Measurements from ENCODE around the gene GRM7. TPM values are rescaled to one million over a fixed set of nuclear protein-coding genes. Genes with fewer than 3 reads are reported as not detected.

Gene GRM7
- total and polyA plus RNA-seq, 2 donors: 0.14 to 1.7 TPM

DNA sequence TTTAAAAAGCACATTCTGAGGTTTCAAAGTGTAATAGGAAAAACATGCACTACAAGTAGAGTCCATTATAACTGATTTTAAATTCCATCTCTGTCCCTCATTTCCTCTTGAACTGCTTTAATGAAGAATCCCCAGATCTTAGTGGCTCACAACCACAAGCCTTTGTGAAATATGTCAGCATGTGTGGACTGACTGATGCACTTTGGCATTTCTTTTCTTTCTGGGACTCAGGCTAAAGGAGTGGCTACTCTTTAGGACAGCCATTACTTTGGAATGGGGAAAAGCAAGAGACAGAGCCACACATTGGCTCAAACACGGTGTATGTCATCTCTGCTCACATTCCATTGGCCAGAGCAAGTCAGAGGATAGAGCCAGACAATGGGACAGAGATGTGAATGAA lies 139.6 kb downstream of the GRM7 start:
- Histone ChIP-seq H3K27ac (ENCODE audit: low read depth in 1 of 2, low read length in 1 of 2) (no peak overlapping the region), H3K9me3 (ENCODE audit: control insufficient read depth in 2 of 2, insufficient read depth in 1 of 2, low read length in 1 of 2) (peaks cover 0 to 4% of the 10 kb centered on the region in 2 donors), H3K4me1 (ENCODE audit: control insufficient read depth in 2 of 2, insufficient read depth in 2 of 2, low read length in 2 of 2) (no peaks in the 10 kb centered on the region), H3K27me3 (ENCODE audit: control insufficient read depth in 2 of 2, insufficient read depth in 1 of 2, low read length in 1 of 2) (no peaks in the 10 kb centered on the region), H3K4me3 (ENCODE audit: low read length in 2 of 2) (no peak overlapping the region), H3K36me3 (ENCODE audit: control insufficient read depth in 2 of 2, insufficient read depth in 2 of 2, low read length in 1 of 2) (no peaks in the 10 kb centered on the region)
- WGBS: 80% methylated on average over 1 of the region's 1 CpG
- no peak for DNase-seq (ENCODE audit: low read depth in 6 of 9, low spot score in 9 of 9)

DNA sequence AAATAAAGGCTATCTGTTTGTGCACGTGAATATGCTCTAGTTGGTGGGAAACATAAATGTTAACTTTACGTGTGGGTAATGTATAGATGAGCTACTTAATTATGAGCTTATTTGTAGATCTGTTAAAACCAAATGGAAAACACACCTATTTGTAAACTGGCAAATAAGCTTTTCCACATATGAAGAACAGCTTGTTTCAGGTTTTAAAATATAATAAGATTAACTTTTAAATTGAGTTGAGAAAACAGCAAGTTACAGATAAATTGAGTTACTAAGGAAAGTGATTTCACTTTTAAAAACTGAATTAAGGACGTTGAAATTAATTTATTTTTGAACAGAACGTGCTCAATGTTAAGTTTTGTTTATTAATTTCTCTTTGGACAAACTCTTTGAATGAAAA lies 140.5 kb downstream of the GRM7 start:
- Histone ChIP-seq H3K27me3 (ENCODE audit: control insufficient read depth in 2 of 2, insufficient read depth in 1 of 2, low read length in 1 of 2) (no peaks in the 10 kb centered on the region), H3K27ac (ENCODE audit: low read depth in 1 of 2, low read length in 1 of 2) (no peak overlapping the region), H3K9me3 (ENCODE audit: control insufficient read depth in 2 of 2, insufficient read depth in 1 of 2, low read length in 1 of 2) (peaks cover 0 to 4% of the 10 kb centered on the region in 2 donors), H3K4me3 (ENCODE audit: low read length in 2 of 2) (no peak overlapping the region), H3K36me3 (ENCODE audit: control insufficient read depth in 2 of 2, insufficient read depth in 2 of 2, low read length in 1 of 2) (no peaks in the 10 kb centered on the region), H3K4me1 (ENCODE audit: control insufficient read depth in 2 of 2, insufficient read depth in 2 of 2, low read length in 2 of 2) (no peaks in the 10 kb centered on the region)
- 92% methylated on average over 4 of the region's 4 CpGs for WGBS
- no peak for DNase-seq (ENCODE audit: low read depth in 6 of 9, low spot score in 9 of 9)

DNA sequence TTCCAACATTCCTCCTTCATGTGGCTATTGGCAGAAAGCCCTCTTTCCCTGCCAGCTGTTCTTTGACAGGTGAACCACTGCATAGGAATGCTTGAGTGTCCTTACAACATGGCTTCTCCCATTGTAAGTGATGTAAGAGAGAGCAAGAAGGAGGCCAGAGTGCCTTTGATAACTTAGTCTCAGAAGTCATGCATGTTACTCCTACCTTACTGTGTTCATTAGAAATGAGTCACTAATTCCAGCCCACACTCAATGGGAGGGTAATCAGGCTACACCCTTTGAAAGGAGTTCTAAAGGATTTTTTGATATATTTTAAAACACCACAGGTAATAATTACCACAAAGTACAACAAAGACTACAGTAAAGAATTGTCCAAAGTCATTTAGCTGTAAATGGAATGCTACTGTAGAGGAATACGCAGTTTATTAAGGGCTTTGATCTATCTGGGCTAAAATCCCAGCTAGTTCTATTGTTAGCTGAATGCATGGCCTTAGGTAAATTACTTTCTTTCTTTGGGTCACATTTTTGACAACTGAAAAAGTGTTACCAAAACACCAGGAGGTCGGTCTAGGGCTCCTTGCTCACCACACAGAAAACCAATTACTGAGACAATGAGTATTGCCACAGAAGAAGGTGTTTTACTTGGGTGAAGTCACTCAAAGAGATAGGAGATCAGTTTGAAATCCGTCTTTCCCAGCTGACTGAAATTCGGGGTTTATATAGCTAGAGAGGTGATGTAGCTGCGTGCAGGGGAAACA lies 154.9 kb downstream of the GRM7 start:
- Histone ChIP-seq H3K9me3 (ENCODE audit: control insufficient read depth in 2 of 2, insufficient read depth in 1 of 2, low read length in 1 of 2) (no peaks in the 10 kb centered on the region), H3K27ac (ENCODE audit: low read depth in 1 of 2, low read length in 1 of 2) (no peak overlapping the region), H3K4me3 (ENCODE audit: low read length in 2 of 2) (no peak overlapping the region), H3K4me1 (ENCODE audit: control insufficient read depth in 2 of 2, insufficient read depth in 2 of 2, low read length in 2 of 2) (no peaks in the 10 kb centered on the region), H3K27me3 (ENCODE audit: control insufficient read depth in 2 of 2, insufficient read depth in 1 of 2, low read length in 1 of 2) (no peaks in the 10 kb centered on the region), H3K36me3 (ENCODE audit: control insufficient read depth in 2 of 2, insufficient read depth in 2 of 2, low read length in 1 of 2) (no peaks in the 10 kb centered on the region)
- 90% methylated on average over 5 of the region's 5 CpGs for WGBS
- no peak for DNase-seq (ENCODE audit: low read depth in 6 of 9, low spot score in 9 of 9)

- no peak for DNase-seq (ENCODE audit: low read depth in 6 of 9, low spot score in 9 of 9)
- H3K4me3 ChIP-seq (ENCODE audit: low read length in 2 of 2): no peak overlapping the region
- H3K9me3 ChIP-seq (ENCODE audit: control insufficient read depth in 2 of 2, insufficient read depth in 1 of 2, low read length in 1 of 2): no peaks in the 10 kb centered on the region
- H3K27ac ChIP-seq (ENCODE audit: low read depth in 1 of 2, low read length in 1 of 2): no peak overlapping the region
- no peaks in the 10 kb centered on the region for H3K4me1 ChIP-seq (ENCODE audit: control insufficient read depth in 2 of 2, insufficient read depth in 2 of 2, low read length in 2 of 2)
- H3K36me3 ChIP-seq (ENCODE audit: control insufficient read depth in 2 of 2, insufficient read depth in 2 of 2, low read length in 1 of 2): no peaks in the 10 kb centered on the region
- 55% methylated on average over 3 of the region's 3 CpGs for WGBS
- no peaks in the 10 kb centered on the region for H3K27me3 ChIP-seq (ENCODE audit: control insufficient read depth in 2 of 2, insufficient read depth in 1 of 2, low read length in 1 of 2)
Observed at GRCh38 chr3:7025581-7026300, 164.8 kb downstream of the GRM7 start.

- WGBS: 92% methylated on average over 3 of the region's 3 CpGs
- H3K36me3 ChIP-seq (ENCODE audit: control insufficient read depth in 2 of 2, insufficient read depth in 2 of 2, low read length in 1 of 2): no peaks in the 10 kb centered on the region
Observed at GRCh38 chr3:7029562-7029961, 168.6 kb downstream of the GRM7 start.

DNA sequence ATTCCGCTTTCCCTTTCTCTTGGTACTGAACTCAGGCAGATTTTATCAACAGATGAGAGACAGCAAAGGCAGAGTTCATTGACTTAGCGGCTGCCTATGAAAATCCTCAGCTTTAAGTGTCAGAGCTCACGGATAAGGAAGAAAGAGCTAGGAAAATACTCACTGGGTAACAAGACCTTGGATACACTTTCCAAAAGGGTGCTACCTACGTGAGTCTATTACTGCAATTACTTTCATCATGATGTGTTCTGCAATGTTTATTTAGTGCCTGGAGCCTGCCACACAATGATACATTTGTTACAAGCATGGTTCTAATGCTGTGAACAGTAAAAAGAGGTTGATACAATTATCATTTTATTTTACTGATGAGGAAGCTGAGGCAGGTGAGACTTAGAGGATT lies 177.5 kb downstream of the GRM7 start:
- no peak overlapping the region for H3K27ac ChIP-seq (ENCODE audit: low read depth in 1 of 2, low read length in 1 of 2)
- no peaks in the 10 kb centered on the region for H3K4me1 ChIP-seq (ENCODE audit: control insufficient read depth in 2 of 2, insufficient read depth in 2 of 2, low read length in 2 of 2)
- H3K36me3 ChIP-seq (ENCODE audit: control insufficient read depth in 2 of 2, insufficient read depth in 2 of 2, low read length in 1 of 2): no peaks in the 10 kb centered on the region
- 80% methylated on average over 4 of the region's 4 CpGs for WGBS
- no peaks in the 10 kb centered on the region for H3K27me3 ChIP-seq (ENCODE audit: control insufficient read depth in 2 of 2, insufficient read depth in 1 of 2, low read length in 1 of 2)
- no peak overlapping the region for H3K4me3 ChIP-seq (ENCODE audit: low read length in 2 of 2)
- no peak for DNase-seq (ENCODE audit: low read depth in 6 of 9, low spot score in 9 of 9)
- no peaks in the 10 kb centered on the region for H3K9me3 ChIP-seq (ENCODE audit: control insufficient read depth in 2 of 2, insufficient read depth in 1 of 2, low read length in 1 of 2)

More at GRCh38 chr3:7029562-7029961, 168.6 kb downstream of the GRM7 start:
- Histone ChIP-seq H3K4me3 (ENCODE audit: low read length in 2 of 2) (no peak overlapping the region), H3K9me3 (ENCODE audit: control insufficient read depth in 2 of 2, insufficient read depth in 1 of 2, low read length in 1 of 2) (no peaks in the 10 kb centered on the region), H3K4me1 (ENCODE audit: control insufficient read depth in 2 of 2, insufficient read depth in 2 of 2, low read length in 2 of 2) (no peaks in the 10 kb centered on the region), H3K27ac (ENCODE audit: low read depth in 1 of 2, low read length in 1 of 2) (no peak overlapping the region), H3K27me3 (ENCODE audit: control insufficient read depth in 2 of 2, insufficient read depth in 1 of 2, low read length in 1 of 2) (no peaks in the 10 kb centered on the region)
- no peak for DNase-seq (ENCODE audit: low read depth in 6 of 9, low spot score in 9 of 9)

DNA sequence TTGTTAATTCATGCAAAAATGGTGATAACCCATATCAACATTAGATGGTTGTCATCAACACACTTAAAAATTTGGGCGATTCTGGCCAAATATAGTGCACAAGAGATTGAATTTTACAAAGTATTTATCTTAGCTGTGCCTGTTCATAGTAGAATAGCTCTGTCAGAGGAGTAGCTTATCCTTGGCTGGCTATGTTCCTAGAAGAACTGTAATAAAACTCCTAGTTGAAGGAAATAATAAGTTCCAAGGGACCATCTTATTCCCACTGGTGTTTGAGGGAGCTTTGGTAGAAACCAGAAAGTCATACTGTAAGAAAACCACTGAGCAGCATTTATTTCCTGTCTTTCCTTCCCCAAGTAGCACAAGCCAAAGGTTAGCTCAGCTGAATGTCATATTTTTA lies 201.8 kb downstream of the GRM7 start:
- no peak for DNase-seq (ENCODE audit: low read depth in 6 of 9, low spot score in 9 of 9)
- Histone ChIP-seq H3K27me3 (ENCODE audit: control insufficient read depth in 2 of 2, insufficient read depth in 1 of 2, low read length in 1 of 2) (no peaks in the 10 kb centered on the region), H3K4me3 (ENCODE audit: low read length in 2 of 2) (no peak overlapping the region), H3K27ac (ENCODE audit: low read depth in 1 of 2, low read length in 1 of 2) (no peak overlapping the region), H3K4me1 (ENCODE audit: control insufficient read depth in 2 of 2, insufficient read depth in 2 of 2, low read length in 2 of 2) (no peaks in the 10 kb centered on the region), H3K36me3 (ENCODE audit: control insufficient read depth in 2 of 2, insufficient read depth in 2 of 2, low read length in 1 of 2) (no peaks in the 10 kb centered on the region), H3K9me3 (ENCODE audit: control insufficient read depth in 2 of 2, insufficient read depth in 1 of 2, low read length in 1 of 2) (no peaks in the 10 kb centered on the region)
- 82% methylated on average over 1 of the region's 1 CpG for WGBS

DNA sequence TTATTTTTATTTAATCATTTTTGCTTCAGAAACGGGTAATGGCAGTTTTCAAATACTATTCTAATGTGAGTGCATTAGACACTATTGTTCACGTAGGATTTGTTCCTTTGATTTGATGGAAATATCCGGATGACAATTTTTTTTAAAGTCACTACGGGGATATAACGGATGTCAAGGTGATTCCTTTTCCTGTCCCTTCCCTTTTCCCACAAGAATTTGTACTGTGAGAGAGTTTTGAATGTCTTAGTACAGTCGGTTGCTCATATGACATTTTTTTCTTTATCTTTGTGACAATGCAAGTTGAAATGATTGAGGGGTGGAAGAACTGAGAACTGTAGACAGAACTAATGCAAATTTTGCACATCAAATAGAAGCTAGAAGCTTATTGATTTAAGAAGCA lies 209.5 kb downstream of the GRM7 start:
- Histone ChIP-seq H3K27ac (ENCODE audit: low read depth in 1 of 2, low read length in 1 of 2) (no peak overlapping the region), H3K27me3 (ENCODE audit: control insufficient read depth in 2 of 2, insufficient read depth in 1 of 2, low read length in 1 of 2) (no peaks in the 10 kb centered on the region), H3K4me1 (ENCODE audit: control insufficient read depth in 2 of 2, insufficient read depth in 2 of 2, low read length in 2 of 2) (no peaks in the 10 kb centered on the region), H3K9me3 (ENCODE audit: control insufficient read depth in 2 of 2, insufficient read depth in 1 of 2, low read length in 1 of 2) (no peaks in the 10 kb centered on the region), H3K36me3 (ENCODE audit: control insufficient read depth in 2 of 2, insufficient read depth in 2 of 2, low read length in 1 of 2) (no peaks in the 10 kb centered on the region), H3K4me3 (ENCODE audit: low read length in 2 of 2) (no peak overlapping the region)
- WGBS: 69% methylated on average over 6 of the region's 6 CpGs
- no peak for DNase-seq (ENCODE audit: low read depth in 6 of 9, low spot score in 9 of 9)

DNA sequence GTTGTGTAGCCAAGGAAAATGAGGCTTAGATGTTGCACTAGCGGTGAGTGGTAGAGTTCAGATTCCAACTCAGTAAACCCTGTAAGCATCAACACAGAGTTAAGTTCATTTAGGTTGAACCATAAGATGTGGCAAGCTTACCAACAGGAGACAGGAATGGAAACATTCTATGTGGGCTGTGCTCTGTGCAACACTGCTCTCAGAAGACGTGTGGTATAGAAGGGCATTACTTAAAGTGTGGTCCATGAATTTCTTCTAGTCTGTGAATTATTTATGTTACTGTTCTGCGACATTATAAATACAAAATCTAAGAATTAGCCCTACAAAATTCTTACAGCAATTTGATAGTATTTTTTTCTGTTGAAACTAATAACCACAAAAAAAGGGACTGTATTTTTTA lies 213.3 kb downstream of the GRM7 start:
- Histone ChIP-seq H3K27me3 (ENCODE audit: control insufficient read depth in 2 of 2, insufficient read depth in 1 of 2, low read length in 1 of 2) (no peaks in the 10 kb centered on the region), H3K27ac (ENCODE audit: low read depth in 1 of 2, low read length in 1 of 2) (no peak overlapping the region), H3K4me1 (ENCODE audit: control insufficient read depth in 2 of 2, insufficient read depth in 2 of 2, low read length in 2 of 2) (no peaks in the 10 kb centered on the region), H3K36me3 (ENCODE audit: control insufficient read depth in 2 of 2, insufficient read depth in 2 of 2, low read length in 1 of 2) (no peaks in the 10 kb centered on the region), H3K9me3 (ENCODE audit: control insufficient read depth in 2 of 2, insufficient read depth in 1 of 2, low read length in 1 of 2) (no peaks in the 10 kb centered on the region), H3K4me3 (ENCODE audit: low read length in 2 of 2) (no peak overlapping the region)
- DNase-seq (ENCODE audit: low read depth in 6 of 9, low spot score in 9 of 9): no peak
- WGBS: 93% methylated on average over 3 of the region's 3 CpGs

Measured in thymus (tissue), 11 donors.